Subcutaneous preadipocyte (primary cell): ENCODE results near the gene SP140L. TPM values are rescaled to one million over a fixed set of nuclear protein-coding genes. Genes with fewer than 3 reads are reported as not detected.

ENCODE experiments used
- total RNA-seq: library from RNA; depleted of rRNA; stranded (reverse); fragments of >200 nt; gene quantifications from 2 replicates; pipeline ENCODE4 v1.2.3, GENCODE V29; 2012

Gene SP140L
- 12.1 and 13.2 TPM in 2 replicates for total RNA-seq

GRCh38 chr2:230326453-230327417 is at the start of gene SP140L:
SP140L (plus strand) TSS chr2:230327193; CDS start chr2:230327270, 77 bp downstream.

GRCh38 chr2:230416061-230416721 is 89.2 kb downstream of the SP140L start, which contains the start of gene SP100:
SP100 (plus strand) TSS chr2:230416201; CDS start chr2:230416297, 96 bp downstream.

Other genes starting within 250 kb of the SP140L start
- gene SP110, start 107.2 kb upstream of the SP140L start, total RNA-seq: 8.4 and 17.3 TPM in 2 replicates
- under 0.01 TPM in 1 of 2 replicates, not detected in the other for gene SP140, start 101.5 kb upstream of the SP140L start, total RNA-seq
- 114 and 148 TPM in 2 replicates for gene SP100, start 89.0 kb downstream of the SP140L start, total RNA-seq